Measurements from ENCODE around the gene GOLGA6A.
"Not testable (repeated sequence)": the region's sequence is repeated elsewhere in the genome, so short reads cannot be mapped to it uniquely, and the experiment has no call there.

Gene GOLGA6A, protein sequence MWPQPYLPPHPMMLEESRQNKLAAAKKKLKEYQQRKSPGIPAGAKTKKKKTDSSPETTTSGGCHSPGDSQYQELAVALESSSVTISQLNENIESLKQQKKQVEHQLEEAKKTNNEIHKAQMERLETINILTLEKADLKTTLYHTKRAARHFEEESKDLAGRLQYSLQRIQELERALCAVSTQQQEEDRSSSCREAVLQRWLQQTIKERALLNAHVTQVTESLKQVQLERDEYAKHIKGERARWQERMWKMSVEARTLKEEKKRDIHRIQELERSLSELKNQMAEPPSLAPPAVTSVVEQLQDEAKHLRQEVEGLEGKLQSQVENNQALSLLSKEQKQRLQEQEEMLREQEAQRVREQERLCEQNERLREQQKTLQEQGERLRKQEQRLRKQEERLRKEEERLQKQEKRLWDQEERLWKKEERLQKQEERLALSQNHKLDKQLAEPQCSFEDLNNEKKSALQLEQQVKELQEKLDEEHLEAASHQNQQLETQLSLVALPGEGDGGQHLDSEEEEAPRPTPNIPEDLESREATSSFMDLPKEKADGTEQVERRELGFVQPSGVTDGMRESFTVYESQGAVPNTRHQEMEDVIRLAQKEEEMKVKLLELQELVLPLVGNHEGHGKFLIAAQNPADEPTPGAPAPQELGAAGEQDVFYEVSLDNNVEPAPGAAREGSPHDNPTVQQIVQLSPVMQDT

DNA sequence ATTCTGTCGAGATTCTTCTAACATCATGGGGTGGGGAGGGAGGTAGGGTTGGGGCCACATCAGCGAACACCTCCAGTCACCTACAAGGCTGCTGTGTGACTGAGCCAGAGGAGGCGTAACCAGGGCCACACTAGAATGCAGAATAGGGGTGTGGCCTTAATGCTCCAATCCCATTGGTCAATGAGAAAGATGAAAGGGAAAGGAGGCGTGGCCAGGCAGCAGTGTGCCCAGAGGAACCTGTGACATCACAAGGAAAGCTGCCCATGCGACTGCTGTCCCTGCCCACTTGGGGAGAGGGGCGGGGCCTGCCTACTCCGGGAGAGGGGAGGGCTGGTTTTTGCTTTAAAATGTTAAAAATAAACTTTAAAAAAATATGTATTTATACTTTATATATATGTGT, at the start of gene GOLGA6A:
Gene GOLGA6A, minus strand, starts transcription at position 101 of the 400 bp plus-strand sequence. Its CDS starts 41 bp downstream, at position 60.
- DNase-seq, result not testable (repeated sequence)

- no peak for DNase-seq
Measured at GRCh38 chr15:74131628-74132413, 49.5 kb upstream of the GOLGA6A start.

GRCh38 chr15:74130849-74131627, 48.7 kb upstream of the GOLGA6A start:
- DNase-seq, result no peak

- peak; percentile 34 for DNase-seq
Measured at GRCh38 chr15:74130155-74130848, 48.0 kb upstream of the GOLGA6A start, which contains the start of gene ISLR2. Gene ISLR2 (plus strand): TSS chr15:74130586. CDS start chr15:74132755, 2,169 bp downstream.

DNA sequence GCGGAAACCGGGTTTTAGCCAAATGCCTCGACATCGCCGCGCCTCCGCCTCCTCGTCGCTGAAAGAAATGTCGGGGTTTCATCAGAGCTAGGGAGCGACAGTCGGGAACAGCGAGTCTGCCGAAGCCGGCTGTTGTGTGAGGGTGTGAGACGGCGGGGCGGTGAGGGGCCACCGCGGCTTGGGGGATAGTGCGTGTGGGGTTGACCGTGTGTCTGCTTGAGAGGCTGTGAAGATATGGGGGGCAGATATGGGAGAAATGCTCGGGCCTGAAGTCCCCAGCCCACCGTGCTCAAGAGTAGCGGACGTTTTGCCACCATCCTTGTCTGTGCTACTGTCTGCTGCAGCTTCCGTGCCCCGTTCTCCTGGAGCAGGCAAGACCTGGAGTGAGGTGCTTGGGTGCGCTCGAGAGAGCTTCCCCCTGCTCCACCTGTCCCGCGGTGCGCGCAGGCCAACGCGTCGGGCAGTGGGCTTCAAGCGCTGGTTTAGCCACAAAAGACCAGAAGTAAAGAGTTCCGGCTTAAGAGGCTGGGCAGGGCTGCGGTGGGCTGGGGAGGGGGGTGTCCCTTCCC, 47.3 kb upstream of the GOLGA6A start:
- no peak for DNase-seq

GRCh38 chr15:74128785-74129585, 46.6 kb upstream of the GOLGA6A start:
- no peak for DNase-seq

GRCh38 chr15:74127954-74128784, 45.8 kb upstream of the GOLGA6A start:
- no peak for DNase-seq

DNA sequence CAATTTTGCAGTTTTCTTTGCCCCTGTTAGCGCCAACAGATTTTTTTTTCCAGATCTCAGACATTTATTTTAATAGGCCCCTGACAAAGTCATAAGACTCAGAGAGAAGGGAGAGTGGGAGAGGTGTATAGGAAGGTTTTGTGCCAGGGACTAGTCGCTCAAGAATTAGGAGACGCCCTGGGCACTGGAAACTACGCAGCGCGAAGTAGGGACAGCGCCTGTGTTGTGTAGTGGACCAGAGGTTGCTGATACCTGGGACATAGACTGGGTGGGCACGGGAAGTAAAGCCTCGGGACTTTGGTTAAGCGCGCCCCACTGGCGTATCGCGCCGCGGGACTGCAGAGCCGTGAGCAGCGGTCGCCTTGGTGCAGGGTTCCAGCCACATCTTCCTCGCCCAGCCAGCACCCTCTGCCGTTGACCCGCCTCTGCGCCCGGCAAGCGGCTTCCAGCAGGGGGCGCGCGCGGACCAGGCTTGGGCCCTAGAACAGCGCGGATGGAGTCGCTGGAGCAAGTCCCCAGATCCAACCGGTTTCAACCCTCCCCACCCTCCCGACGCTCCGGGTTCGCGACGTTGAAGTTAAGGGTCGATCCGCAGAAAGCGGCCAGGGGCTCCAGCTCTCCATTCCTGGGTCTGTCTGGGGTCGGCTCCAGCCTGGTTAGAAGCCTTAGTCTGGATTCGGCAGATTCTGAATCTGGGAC, 45.1 kb upstream of the GOLGA6A start:
- peak; percentile 86 for DNase-seq

- DNase-seq, result peak; percentile 71
Measured at GRCh38 chr15:74124759-74125158, 42.4 kb upstream of the GOLGA6A start.

DNA sequence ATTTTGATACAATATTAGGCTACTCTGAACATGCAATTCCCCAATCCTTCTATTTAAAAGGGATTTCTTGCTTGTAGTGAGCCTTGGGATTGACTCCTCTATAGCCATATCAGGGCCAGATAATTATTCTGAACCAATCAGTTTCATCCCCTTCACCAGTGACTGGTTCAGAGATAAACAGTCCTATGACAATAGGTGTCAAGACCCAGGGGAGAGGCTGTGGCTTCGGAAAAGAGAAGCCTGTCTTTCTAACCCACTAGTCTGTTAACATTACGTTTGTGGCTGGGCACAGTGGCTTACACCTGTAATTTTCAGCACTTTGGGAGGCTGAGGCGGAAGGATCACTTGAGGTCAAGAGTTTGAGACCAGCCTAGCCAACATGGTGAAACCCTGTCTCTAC, 41.8 kb upstream of the GOLGA6A start:
- no peak for DNase-seq

DNA sequence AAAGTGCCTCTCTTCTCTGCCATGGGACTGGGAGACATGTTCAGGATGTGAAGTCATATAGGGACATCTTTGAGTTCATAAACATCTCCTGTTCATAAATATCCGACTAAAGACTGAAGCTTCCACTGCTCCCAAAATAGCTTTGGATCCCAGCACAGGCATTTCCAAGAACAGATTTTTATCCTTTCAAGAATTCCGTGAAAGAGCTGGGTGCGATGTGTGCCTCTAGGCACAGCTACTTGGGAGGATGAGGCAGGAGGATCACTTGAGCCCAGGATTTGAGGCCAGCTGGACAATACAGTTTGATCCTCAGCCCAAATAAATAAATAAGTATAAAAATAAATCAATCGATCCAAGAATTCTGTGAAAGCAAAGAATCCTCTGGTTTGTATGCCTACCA, 41.3 kb upstream of the GOLGA6A start:
- DNase-seq, result no peak

DNA sequence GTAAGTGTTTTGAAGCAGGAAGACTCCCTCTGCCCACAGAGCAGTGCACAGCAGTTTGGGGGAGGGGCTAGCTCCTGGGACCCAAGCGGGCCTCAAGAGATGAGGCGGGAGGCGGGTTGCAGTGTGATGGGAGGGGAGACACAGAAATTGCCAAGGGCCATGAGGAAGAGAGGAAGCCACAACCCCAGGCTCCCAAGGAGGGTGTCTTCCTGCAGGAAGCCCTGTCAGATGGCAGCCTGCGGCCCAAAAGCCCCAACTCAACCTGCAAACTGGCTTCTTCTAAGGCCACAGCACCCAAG, 40.7 kb upstream of the GOLGA6A start:
- no peak for DNase-seq

DNA sequence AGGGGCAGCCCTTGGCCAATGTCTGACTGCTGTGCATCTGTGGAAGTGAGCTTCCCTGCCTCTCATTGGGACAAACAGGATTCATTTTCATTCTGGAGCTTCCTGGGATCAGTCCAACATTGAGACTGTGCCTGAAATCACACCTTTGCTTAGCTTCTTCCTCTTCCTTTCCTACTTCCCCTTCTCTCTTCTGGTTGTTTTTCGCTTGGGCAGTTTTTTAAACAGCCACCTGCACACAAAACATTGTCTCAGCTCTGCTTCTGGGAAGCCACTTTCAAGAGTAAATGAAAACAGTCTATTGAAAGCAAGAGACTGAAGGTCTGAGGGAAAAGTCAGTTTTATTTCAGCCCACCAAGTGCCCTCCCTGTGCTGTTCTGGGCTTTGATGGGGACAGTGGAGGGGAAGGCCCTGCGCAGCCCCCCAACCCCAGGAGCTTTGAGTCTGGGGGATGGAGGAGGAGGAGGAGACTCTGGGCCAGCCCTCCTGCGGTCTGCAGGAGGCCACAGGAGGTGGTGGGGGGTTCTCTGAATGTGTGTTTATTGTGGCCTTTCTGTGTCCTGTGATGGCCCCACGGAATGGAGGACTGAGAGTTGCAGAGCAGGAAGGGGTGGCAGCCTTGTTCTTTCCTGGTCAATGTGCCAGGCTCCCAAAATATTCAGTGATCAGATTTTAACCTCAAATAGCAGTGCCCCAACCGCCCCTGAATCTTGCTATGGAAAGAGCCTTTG, 40.2 kb upstream of the GOLGA6A start:
- DNase-seq, result no peak

- no peak for DNase-seq
Measured at GRCh38 chr15:74121858-74122257, 39.5 kb upstream of the GOLGA6A start.

DNA sequence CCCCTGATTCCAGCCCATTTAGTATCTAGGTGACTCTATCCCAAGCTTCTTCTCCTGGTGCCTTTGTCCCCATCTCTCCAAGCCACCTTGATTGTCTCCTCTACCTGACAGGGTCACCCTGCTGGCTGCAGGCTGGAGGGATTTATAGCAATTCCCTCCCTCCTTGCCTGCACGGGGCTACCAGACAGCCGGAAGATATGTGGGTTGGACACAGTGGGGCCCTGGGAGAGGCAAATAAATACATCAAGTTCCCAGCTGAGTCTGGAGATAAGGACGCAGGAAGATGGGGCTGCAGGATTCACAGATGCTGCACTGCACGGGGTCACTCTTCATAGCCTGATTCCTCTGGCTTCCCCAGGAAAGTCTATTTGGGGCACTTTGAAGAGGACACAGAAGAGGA, 38.7 kb upstream of the GOLGA6A start:
- no peak for DNase-seq

- DNase-seq, result no peak
Measured at GRCh38 chr15:74120426-74120825, 38.1 kb upstream of the GOLGA6A start.

DNA sequence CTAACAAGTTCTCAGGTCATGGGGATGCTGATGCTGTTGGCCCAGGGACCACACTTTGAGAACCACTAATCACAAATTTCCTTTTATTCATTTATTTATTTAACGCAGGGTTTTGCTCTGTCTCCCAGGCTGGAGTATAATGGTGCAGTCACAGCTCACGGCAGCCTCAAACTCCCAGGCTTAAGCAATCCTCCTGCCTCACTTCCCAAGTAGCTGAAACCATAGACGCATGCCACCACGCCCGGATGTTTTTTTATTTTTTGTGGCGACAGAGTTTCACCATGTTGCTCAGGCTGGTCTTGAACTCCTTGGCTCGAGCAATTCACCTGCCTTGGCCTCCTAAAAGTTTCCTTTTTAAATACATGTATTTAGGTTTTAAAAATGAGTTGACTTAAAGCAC, 27.4 kb upstream of the GOLGA6A start:
- no peak for DNase-seq

GRCh38 chr15:74108611-74109010, 26.3 kb upstream of the GOLGA6A start:
- DNase-seq, result not testable (repeated sequence)

DNA sequence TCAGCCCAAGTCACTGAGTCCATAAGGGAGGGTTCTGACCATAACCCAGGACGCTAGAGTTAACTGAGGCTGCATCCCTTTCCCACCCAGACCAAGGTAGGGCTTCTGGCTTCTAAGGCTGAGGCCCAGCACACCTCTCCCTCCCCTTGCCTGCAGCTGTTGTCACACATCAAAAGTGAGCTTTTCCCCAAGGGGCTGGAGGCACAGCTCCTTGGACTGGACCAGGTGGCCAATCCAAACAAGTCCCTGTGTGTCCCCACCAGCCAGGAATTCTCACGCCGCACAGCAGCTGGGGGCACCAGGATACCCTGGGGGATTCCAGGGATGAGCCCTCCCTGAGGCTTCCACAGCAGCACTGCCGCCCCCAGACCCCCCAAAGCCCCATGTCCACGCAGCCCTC, 25.8 kb upstream of the GOLGA6A start:
- DNase-seq, result no peak
